BE2C (cell line): Measurements from ENCODE around the gene P4HA2.

Source experiments
- DNase-seq: peaks from one replicate; pipeline ENCODE4 v3.0.0-alpha.2; 2020
- H3K27me3 ChIP-seq: fragments of 250-450 bp; sonication (Bioruptor Pico); 2 replicates; pipeline ENCODE4 v1.5.1; 2020; ENCODE audit warnings: mild to moderate bottlenecking
- H3K36me3 ChIP-seq: fragments of 250-450 bp; sonication (Bioruptor Pico); 2 replicates; pipeline ENCODE4 v1.5.1; 2020; ENCODE audit warnings: mild to moderate bottlenecking
- H3K4me1 ChIP-seq: fragments of 250-450 bp; sonication (Bioruptor Pico); 2 replicates; pipeline ENCODE4 v1.5.1; 2020
- H3K4me3 ChIP-seq: 2 replicates; pipeline ENCODE4 v1.5.1; 2011; ENCODE audit warnings: low read depth, low read length
- H3K9me3 ChIP-seq: fragments of 250-450 bp; sonication (Bioruptor Pico); 2 replicates; pipeline ENCODE4 v1.5.1; 2020
- CTCF ChIP-seq: IDR thresholded peaks from 2 replicates; pipeline ENCODE4 v1.5.1; 2012; ENCODE audit warnings: mild to moderate bottlenecking, low read depth, low read length

The P4HA2 gene

GRCh38 chr5:132265336-132266030, 37.8 kb upstream of the P4HA2 start:
- H3K36me3 ChIP-seq = peaks cover 26% of the 10 kb centered on the region
- DNase-seq = no peak
- TF ChIP-seq CTCF = no peak
- H3K4me3 ChIP-seq = no peak overlapping the region
- H3K27me3 ChIP-seq = no peaks in the 10 kb centered on the region
- H3K4me1 ChIP-seq = peaks cover 17% of the 10 kb centered on the region
- no peaks in the 10 kb centered on the region for H3K9me3 ChIP-seq

- no peak for DNase-seq
- Histone ChIP-seq H3K27me3 (no peaks in the 10 kb centered on the region), H3K36me3 (peaks cover 34% of the 10 kb centered on the region), H3K9me3 (no peaks in the 10 kb centered on the region), H3K4me1 (peaks cover 22% of the 10 kb centered on the region), H3K4me3 (no peak overlapping the region)
- no peak for TF ChIP-seq CTCF
Observed at GRCh38 chr5:132264546-132265335, 37.1 kb upstream of the P4HA2 start.

DNA sequence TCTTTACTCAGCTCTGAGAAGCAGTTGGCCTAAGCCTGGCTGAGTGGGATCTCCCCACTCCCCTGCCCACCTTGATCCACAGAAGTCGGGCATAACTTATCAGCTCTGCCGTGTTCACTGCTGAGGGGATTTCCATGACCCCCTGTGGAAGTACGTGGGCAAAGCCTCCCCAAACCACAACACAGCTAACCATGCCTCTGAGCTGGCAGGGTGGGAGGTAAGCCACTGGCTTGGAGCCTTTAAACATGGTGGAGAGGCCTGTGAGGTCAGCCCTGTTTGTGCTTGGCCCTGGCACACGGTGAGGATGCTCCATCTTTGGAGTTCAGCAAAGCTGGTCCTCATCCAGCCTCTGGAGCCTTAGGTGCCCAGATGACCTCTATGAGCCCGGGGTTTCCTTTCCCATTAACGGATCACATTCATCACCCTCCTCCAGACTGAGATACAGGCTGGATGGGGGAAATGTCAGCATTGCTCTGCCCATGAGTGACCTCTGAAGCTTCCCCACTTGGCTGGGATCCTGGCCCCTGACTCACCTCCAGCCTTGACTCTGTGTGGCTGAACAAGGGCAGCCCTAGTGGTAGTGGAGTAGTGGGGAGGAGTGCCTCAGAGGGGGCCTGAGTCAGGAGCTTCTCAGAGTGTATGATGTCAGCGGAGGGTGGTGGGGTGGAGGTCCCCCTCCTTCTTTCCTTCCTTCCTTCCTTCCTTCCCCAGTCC, 36.1 kb upstream of the P4HA2 start:
- Histone ChIP-seq H3K27me3 (no peaks in the 10 kb centered on the region), H3K9me3 (no peaks in the 10 kb centered on the region), H3K4me1 (peaks cover 16% of the 10 kb centered on the region), H3K36me3 (peaks cover 34% of the 10 kb centered on the region), H3K4me3 (no peak overlapping the region)
- TF ChIP-seq CTCF = no peak
- no peak for DNase-seq

DNA sequence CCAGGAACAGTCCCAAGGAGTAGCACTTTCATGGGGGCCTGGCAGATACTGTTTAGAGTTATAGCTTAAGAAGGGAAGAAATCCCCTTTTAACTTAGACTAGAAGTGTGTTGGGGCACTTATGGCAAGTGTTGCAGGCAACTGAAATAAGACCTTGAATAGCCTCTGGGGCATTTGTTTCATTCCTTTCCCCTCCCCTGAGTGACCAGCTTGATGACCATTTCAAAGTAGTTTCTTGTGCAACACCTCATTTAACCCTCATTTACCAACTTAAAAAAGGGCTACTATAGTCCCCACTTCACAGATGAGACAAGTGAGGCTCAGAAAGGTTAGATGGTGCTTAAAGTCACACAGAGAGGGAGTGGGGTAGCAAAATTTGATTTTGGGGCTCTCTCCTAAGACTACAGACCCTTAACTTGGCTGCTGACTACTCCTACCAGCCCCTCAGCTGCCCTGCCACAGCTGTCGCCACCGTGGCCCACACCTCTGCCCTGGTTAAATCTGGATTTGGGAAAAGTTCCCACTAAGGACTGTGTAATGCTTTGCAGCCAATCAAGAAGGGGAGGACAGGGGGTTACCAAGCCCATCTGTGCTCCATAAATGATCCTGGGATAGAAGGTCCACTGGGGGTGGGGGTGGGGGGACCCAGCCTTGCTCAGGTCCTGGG, 35.4 kb upstream of the P4HA2 start:
- Histone ChIP-seq H3K27me3 (no peaks in the 10 kb centered on the region), H3K9me3 (no peaks in the 10 kb centered on the region), H3K4me3 (no peak overlapping the region), H3K4me1 (peaks cover 16% of the 10 kb centered on the region), H3K36me3 (peaks cover 34% of the 10 kb centered on the region)
- no peak for DNase-seq
- no peak for TF ChIP-seq CTCF

GRCh38 chr5:132261881-132262845, 34.5 kb upstream of the P4HA2 start:
- no peak overlapping the region for H3K4me3 ChIP-seq
- no peaks in the 10 kb centered on the region for H3K27me3 ChIP-seq
- no peaks in the 10 kb centered on the region for H3K9me3 ChIP-seq
- peaks cover 16% of the 10 kb centered on the region for H3K4me1 ChIP-seq
- no peak for DNase-seq
- no peak for TF ChIP-seq CTCF
- H3K36me3 ChIP-seq = peaks cover 31% of the 10 kb centered on the region
